ENCODE measurements around the gene PPFIA1.

Gene PPFIA1

GRCh38 chr11:70298243-70298915, 27.9 kb downstream of the PPFIA1 start:
- no peaks in the 10 kb centered on the region for H3K9me3 Mint-ChIP-seq
- CTCF ChIA-PET = no interaction called here
- peaks cover 16% of the 10 kb centered on the region for H3K36me3 Mint-ChIP-seq
- peak overlapping the region; percentile 3 for H3K27ac Mint-ChIP-seq
- no peak overlapping the region for H3K4me3 Mint-ChIP-seq
- no peaks in the 10 kb centered on the region for H3K27me3 Mint-ChIP-seq
- no peaks in the 10 kb centered on the region for H3K4me1 Mint-ChIP-seq
- DNase-seq = no peak

GRCh38 chr11:70299636-70300035, 29.1 kb downstream of the PPFIA1 start:
- no peaks in the 10 kb centered on the region for H3K4me1 Mint-ChIP-seq
- peaks cover 10% of the 10 kb centered on the region for H3K36me3 Mint-ChIP-seq
- CTCF ChIA-PET = no interaction called here
- H3K27me3 Mint-ChIP-seq = no peaks in the 10 kb centered on the region
- H3K4me3 Mint-ChIP-seq = no peak overlapping the region
- DNase-seq = no peak
- H3K27ac Mint-ChIP-seq = no peak overlapping the region
- H3K9me3 Mint-ChIP-seq = no peaks in the 10 kb centered on the region

GRCh38 chr11:70301191-70301590, 30.7 kb downstream of the PPFIA1 start:
- Mint-ChIP-seq H3K4me3 (no peak overlapping the region), H3K4me1 (no peaks in the 10 kb centered on the region), H3K36me3 (peaks cover 10% of the 10 kb centered on the region), H3K9me3 (no peaks in the 10 kb centered on the region), H3K27me3 (no peaks in the 10 kb centered on the region), H3K27ac (no peak overlapping the region)
- CTCF ChIA-PET = no interaction called here
- no peak for DNase-seq

GRCh38 chr11:70301721-70302418, 31.4 kb downstream of the PPFIA1 start:
- Mint-ChIP-seq H3K9me3 (no peaks in the 10 kb centered on the region), H3K4me3 (no peak overlapping the region), H3K27me3 (no peaks in the 10 kb centered on the region), H3K27ac (no peak overlapping the region), H3K4me1 (no peaks in the 10 kb centered on the region), H3K36me3 (peaks cover 8% of the 10 kb centered on the region)
- CTCF ChIA-PET = no interaction called here
- no peak for DNase-seq

GRCh38 chr11:70302419-70302752, 31.9 kb downstream of the PPFIA1 start:
- no peaks in the 10 kb centered on the region for H3K9me3 Mint-ChIP-seq
- no peaks in the 10 kb centered on the region for H3K27me3 Mint-ChIP-seq
- H3K36me3 Mint-ChIP-seq = peaks cover 8% of the 10 kb centered on the region
- no peaks in the 10 kb centered on the region for H3K4me1 Mint-ChIP-seq
- CTCF ChIA-PET = no interaction called here
- DNase-seq = no peak
- no peak overlapping the region for H3K27ac Mint-ChIP-seq
- H3K4me3 Mint-ChIP-seq = no peak overlapping the region

- H3K27ac Mint-ChIP-seq = no peak overlapping the region
- H3K9me3 Mint-ChIP-seq = no peaks in the 10 kb centered on the region
- no peaks in the 10 kb centered on the region for H3K27me3 Mint-ChIP-seq
- H3K36me3 Mint-ChIP-seq = peaks cover 8% of the 10 kb centered on the region
- DNase-seq = no peak
- no peak overlapping the region for H3K4me3 Mint-ChIP-seq
- H3K4me1 Mint-ChIP-seq = no peaks in the 10 kb centered on the region
- CTCF ChIA-PET = no interaction called here
Measured at GRCh38 chr11:70303070-70303469, 32.6 kb downstream of the PPFIA1 start.

GRCh38 chr11:70304208-70304603, 33.7 kb downstream of the PPFIA1 start:
- H3K27ac Mint-ChIP-seq = no peak overlapping the region
- peaks cover 8% of the 10 kb centered on the region for H3K36me3 Mint-ChIP-seq
- CTCF ChIA-PET = no interaction called here
- DNase-seq = no peak
- H3K4me1 Mint-ChIP-seq = no peaks in the 10 kb centered on the region
- H3K4me3 Mint-ChIP-seq = no peak overlapping the region
- H3K9me3 Mint-ChIP-seq = no peaks in the 10 kb centered on the region
- no peaks in the 10 kb centered on the region for H3K27me3 Mint-ChIP-seq

- H3K36me3 Mint-ChIP-seq = peaks cover 4% of the 10 kb centered on the region
- no peak overlapping the region for H3K4me3 Mint-ChIP-seq
- no peak overlapping the region for H3K27ac Mint-ChIP-seq
- no peaks in the 10 kb centered on the region for H3K4me1 Mint-ChIP-seq
- H3K27me3 Mint-ChIP-seq = no peaks in the 10 kb centered on the region
- DNase-seq = no peak
- CTCF ChIA-PET = no interaction called here
- no peaks in the 10 kb centered on the region for H3K9me3 Mint-ChIP-seq
Measured at GRCh38 chr11:70305501-70305900, 35.0 kb downstream of the PPFIA1 start.

- Mint-ChIP-seq H3K36me3 (peaks cover 11% of the 10 kb centered on the region), H3K27me3 (no peaks in the 10 kb centered on the region), H3K4me3 (no peak overlapping the region), H3K9me3 (no peaks in the 10 kb centered on the region), H3K4me1 (no peaks in the 10 kb centered on the region), H3K27ac (no peak overlapping the region)
- no peak for DNase-seq
- CTCF ChIA-PET = no interaction called here
Measured at GRCh38 chr11:70306586-70307033, 36.1 kb downstream of the PPFIA1 start.

- no peaks in the 10 kb centered on the region for H3K9me3 Mint-ChIP-seq
- H3K4me1 Mint-ChIP-seq = no peaks in the 10 kb centered on the region
- H3K36me3 Mint-ChIP-seq = peaks cover 11% of the 10 kb centered on the region
- no peak overlapping the region for H3K27ac Mint-ChIP-seq
- DNase-seq = no peak
- H3K27me3 Mint-ChIP-seq = no peaks in the 10 kb centered on the region
- CTCF ChIA-PET = no interaction called here
- H3K4me3 Mint-ChIP-seq = no peak overlapping the region
Measured at GRCh38 chr11:70307176-70307575, 36.7 kb downstream of the PPFIA1 start.

GRCh38 chr11:70311616-70312015, 41.1 kb downstream of the PPFIA1 start:
- no peak overlapping the region for H3K4me3 Mint-ChIP-seq
- DNase-seq = no peak
- H3K4me1 Mint-ChIP-seq = peaks cover 11% of the 10 kb centered on the region
- H3K36me3 Mint-ChIP-seq = peaks cover 11% of the 10 kb centered on the region
- CTCF ChIA-PET = no interaction called here
- H3K9me3 Mint-ChIP-seq = no peaks in the 10 kb centered on the region
- no peak overlapping the region for H3K27ac Mint-ChIP-seq
- H3K27me3 Mint-ChIP-seq = no peaks in the 10 kb centered on the region

- Mint-ChIP-seq H3K27me3 (no peaks in the 10 kb centered on the region), H3K9me3 (no peaks in the 10 kb centered on the region), H3K27ac (no peak overlapping the region), H3K4me1 (peaks cover 11% of the 10 kb centered on the region), H3K4me3 (no peak overlapping the region), H3K36me3 (peaks cover 7% of the 10 kb centered on the region)
- DNase-seq = no peak
- CTCF ChIA-PET = no interaction called here
Measured at GRCh38 chr11:70312401-70313357, 42.2 kb downstream of the PPFIA1 start.

- CTCF ChIA-PET = no interaction called here
- no peak overlapping the region for H3K4me3 Mint-ChIP-seq
- peaks cover 11% of the 10 kb centered on the region for H3K4me1 Mint-ChIP-seq
- no peaks in the 10 kb centered on the region for H3K9me3 Mint-ChIP-seq
- H3K36me3 Mint-ChIP-seq = peaks cover 7% of the 10 kb centered on the region
- no peaks in the 10 kb centered on the region for H3K27me3 Mint-ChIP-seq
- DNase-seq = no peak
- no peak overlapping the region for H3K27ac Mint-ChIP-seq
Measured at GRCh38 chr11:70313945-70314344, 43.5 kb downstream of the PPFIA1 start.

GRCh38 chr11:70314730-70315129, 44.2 kb downstream of the PPFIA1 start:
- CTCF ChIA-PET = no interaction called here
- no peak overlapping the region for H3K27ac Mint-ChIP-seq
- no peak for DNase-seq
- H3K4me3 Mint-ChIP-seq = no peak overlapping the region
- H3K36me3 Mint-ChIP-seq = peaks cover 7% of the 10 kb centered on the region
- peaks cover 11% of the 10 kb centered on the region for H3K4me1 Mint-ChIP-seq
- no peaks in the 10 kb centered on the region for H3K9me3 Mint-ChIP-seq
- H3K27me3 Mint-ChIP-seq = no peaks in the 10 kb centered on the region

- H3K9me3 Mint-ChIP-seq = no peaks in the 10 kb centered on the region
- no peak for DNase-seq
- H3K27ac Mint-ChIP-seq = no peak overlapping the region
- no peak overlapping the region for H3K4me3 Mint-ChIP-seq
- H3K36me3 Mint-ChIP-seq = peaks cover 4% of the 10 kb centered on the region
- H3K27me3 Mint-ChIP-seq = no peaks in the 10 kb centered on the region
- CTCF ChIA-PET = no interaction called here
- H3K4me1 Mint-ChIP-seq = peaks cover 11% of the 10 kb centered on the region
Measured at GRCh38 chr11:70315716-70316115, 45.2 kb downstream of the PPFIA1 start.

Measured in activated naive CD4-positive, alpha-beta T cell treated with anti-CD3 and anti-CD28 coated beads, Interleukin-2, amount 10 ng/mL, durations not matched to agents 7 days and 5 days (primary cell).